Trophoblast cell (in vitro differentiated cells and primary cell): Measurements from ENCODE around the gene CDC37L1.

Experiments
- DNase-seq, 2 donors: peaks; one replicate each; pipeline ENCODE4 v3.0.0-alpha.2; 2016
- H2AFZ ChIP-seq: 2 replicates; pipeline ENCODE4 v1.6.1; 2013; ENCODE audit warnings: low read length, moderate library complexity, mild to moderate bottlenecking; ENCODE audit not compliant: insufficient read depth, poor library complexity
- H2AK5ac ChIP-seq: 2 replicates; pipeline ENCODE4 v1.6.1; 2013; ENCODE audit warnings: mild to moderate bottlenecking, low read length
- H2BK120ac ChIP-seq: 2 replicates; pipeline ENCODE4 v1.6.1; 2013; ENCODE audit warnings: low read length, mild to moderate bottlenecking, moderate library complexity; ENCODE audit not compliant: insufficient read depth, poor library complexity
- H2BK12ac ChIP-seq: 2 replicates; pipeline ENCODE4 v1.6.1; 2013; ENCODE audit warnings: mild to moderate bottlenecking, low read length, moderate library complexity
- H2BK5ac ChIP-seq: 2 replicates; pipeline ENCODE4 v1.6.1; 2013; ENCODE audit warnings: low read length, low read depth, moderate library complexity, mild to moderate bottlenecking; ENCODE audit not compliant: poor library complexity
- H3K14ac ChIP-seq: 2 replicates; pipeline ENCODE4 v1.6.1; 2013; ENCODE audit warnings: mild to moderate bottlenecking, low read length
- H3K18ac ChIP-seq: 2 replicates; pipeline ENCODE4 v1.6.1; 2013; ENCODE audit warnings: mild to moderate bottlenecking, low read length
- H3K23ac ChIP-seq: 2 replicates; pipeline ENCODE4 v1.6.1; 2013; ENCODE audit warnings: low read length
- H3K27ac ChIP-seq: 2 replicates; pipeline ENCODE4 v1.5.1; 2013; ENCODE audit warnings: low read depth, mild to moderate bottlenecking, inconsistent platforms, low read length, moderate library complexity
- H3K27me3 ChIP-seq: 2 replicates; pipeline ENCODE4 v1.6.1; 2013; ENCODE audit warnings: inconsistent platforms, mild to moderate bottlenecking, low read length, moderate library complexity; ENCODE audit not compliant: insufficient read depth
- H3K36me3 ChIP-seq, 2 experiments: 1 replicate in 1 of 2; 2 replicates in 1 of 2; pipeline ENCODE4 v1.6.1; 2013; ENCODE audit warnings: low read length in 2 of 2, mild to moderate bottlenecking in 2 of 2, moderate library complexity in 1 of 2; ENCODE audit not compliant: insufficient read depth in 2 of 2, control insufficient read depth in 1 of 2
- H3K4ac ChIP-seq: 2 replicates; pipeline ENCODE4 v1.6.1; 2013; ENCODE audit warnings: low read depth, mild to moderate bottlenecking, low read length, moderate library complexity
- H3K4me1 ChIP-seq, 2 experiments: 1 replicate in 1 of 2; 2 replicates in 1 of 2; pipeline ENCODE4 v1.6.1; 2013; ENCODE audit warnings: low read length in 2 of 2, mild to moderate bottlenecking in 2 of 2, moderate library complexity in 1 of 2; ENCODE audit not compliant: insufficient read depth in 2 of 2, control insufficient read depth in 1 of 2
- H3K4me2 ChIP-seq: 2 replicates; pipeline ENCODE4 v1.6.1; 2013; ENCODE audit warnings: inconsistent platforms, mild to moderate bottlenecking, low read length, moderate library complexity
- H3K4me3 ChIP-seq: 2 replicates; pipeline ENCODE4 v1.5.1; 2013; ENCODE audit warnings: mild to moderate bottlenecking, low read depth, low read length, inconsistent platforms
- H3K79me1 ChIP-seq: one replicate; pipeline ENCODE4 v1.6.1; 2013; ENCODE audit warnings: low read length
- H3K79me2 ChIP-seq: 2 replicates; pipeline ENCODE4 v1.6.1; 2013; ENCODE audit warnings: low read length, mild to moderate bottlenecking; ENCODE audit not compliant: control insufficient read depth, insufficient read depth, poor library complexity
- H3K9ac ChIP-seq: 2 replicates; pipeline ENCODE4 v1.6.1; 2013; ENCODE audit warnings: mild to moderate bottlenecking, low read length
- H3K9me3 ChIP-seq: 2 replicates; pipeline ENCODE4 v1.6.1; 2013; ENCODE audit warnings: low read depth, mild to moderate bottlenecking, control low read depth, inconsistent platforms, low read length; ENCODE audit not compliant: insufficient read depth
- H4K12ac ChIP-seq: 2 replicates; pipeline ENCODE4 v1.6.1; 2013; ENCODE audit warnings: low read depth, mild to moderate bottlenecking, low read length, moderate library complexity
- H4K8ac ChIP-seq: 2 replicates; pipeline ENCODE4 v1.6.1; 2013; ENCODE audit warnings: low read depth, mild to moderate bottlenecking, low read length, moderate library complexity
- H4K91ac ChIP-seq: one replicate; pipeline ENCODE4 v1.6.1; 2013; ENCODE audit warnings: low read depth, mild to moderate bottlenecking, low read length, moderate library complexity
- WGBS: extraction: QIAGEN DNeasy Blood & Tissue Kit; methylation state at CpG from one replicate; pipeline ENCODE4 v1.1.7; 2013; ENCODE audit warnings: missing lambda C conversion rate; ENCODE audit not compliant: insufficient read length, insufficient coverage; ENCODE audit errors: extremely low coverage; 5-methylcytosine and 5-hydroxymethylcytosine counted together

Gene CDC37L1

GRCh38 chr9:4700932-4701331, 21.6 kb downstream of the CDC37L1 start:
- Histone ChIP-seq H3K4me3 (no peak overlapping the region), H3K4ac (no peak overlapping the region), H4K8ac (no peak overlapping the region), H4K91ac (no peak overlapping the region), H2BK5ac (no peak overlapping the region), H3K9ac (no peak overlapping the region), H2BK120ac (no peak overlapping the region), H3K27me3 (no peaks in the 10 kb centered on the region), H2AK5ac (no peak overlapping the region), H3K4me1 (no peaks in the 10 kb centered on the region), H3K27ac (no peak overlapping the region), H3K14ac (no peak overlapping the region), H3K4me2 (no peak overlapping the region), H3K18ac (no peak overlapping the region), H2AFZ (no peak overlapping the region), H3K79me1 (no peaks in the 10 kb centered on the region), H3K79me2 (no peaks in the 10 kb centered on the region), H2BK12ac (no peak overlapping the region), H3K9me3 (no peaks in the 10 kb centered on the region), H3K23ac (no peak overlapping the region), H4K12ac (no peak overlapping the region), H3K36me3 (peaks cover 0 to 4% of the 10 kb centered on the region in 2 experiments)
- no CpG with 5 or more reads among the region's 2 CpGs for WGBS
- no peak for DNase-seq

- no peaks in the 10 kb centered on the region for H3K4me1 ChIP-seq
- no peak overlapping the region for H3K9ac ChIP-seq
- H2AK5ac ChIP-seq = no peak overlapping the region
- no peak overlapping the region for H2BK12ac ChIP-seq
- no peak overlapping the region for H4K8ac ChIP-seq
- no peak overlapping the region for H4K91ac ChIP-seq
- no peaks in the 10 kb centered on the region for H3K9me3 ChIP-seq
- no peak overlapping the region for H3K27ac ChIP-seq
- H2BK120ac ChIP-seq = no peak overlapping the region
- no CpG with 5 or more reads among the region's 1 CpG for WGBS
- no peak overlapping the region for H3K4me2 ChIP-seq
- no peak overlapping the region for H3K18ac ChIP-seq
- H3K79me1 ChIP-seq = no peaks in the 10 kb centered on the region
- H3K14ac ChIP-seq = no peak overlapping the region
- no peak overlapping the region for H3K23ac ChIP-seq
- H4K12ac ChIP-seq = no peak overlapping the region
- H3K36me3 ChIP-seq = peaks cover 0 to 4% of the 10 kb centered on the region in 2 experiments
- no peak overlapping the region for H3K4ac ChIP-seq
- no peak overlapping the region for H3K4me3 ChIP-seq
- H2AFZ ChIP-seq = no peak overlapping the region
- no peaks in the 10 kb centered on the region for H3K79me2 ChIP-seq
- DNase-seq = no peak
- H3K27me3 ChIP-seq = no peaks in the 10 kb centered on the region
- H2BK5ac ChIP-seq = no peak overlapping the region
Observed at GRCh38 chr9:4701526-4701925, 22.2 kb downstream of the CDC37L1 start.

DNA sequence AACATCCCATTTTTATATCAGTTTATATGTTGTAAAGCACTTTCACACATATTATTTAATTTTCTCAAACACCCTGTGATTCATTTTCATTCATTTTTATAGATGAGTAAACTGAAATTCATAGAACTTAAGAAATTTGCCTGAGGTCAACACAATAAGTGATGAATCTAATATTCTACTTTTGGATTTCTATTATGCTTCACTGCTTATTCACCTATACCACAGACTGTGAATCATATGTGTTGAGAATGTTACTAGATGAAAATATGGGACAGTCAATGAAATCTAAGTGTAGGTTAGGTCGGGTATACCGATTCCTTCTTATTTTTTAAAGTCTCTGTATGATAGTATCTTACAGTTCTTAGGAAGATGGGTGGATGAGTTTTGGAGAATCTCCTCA, 24.8 kb downstream of the CDC37L1 start:
- Histone ChIP-seq H2BK120ac (no peak overlapping the region), H4K8ac (no peak overlapping the region), H3K27me3 (no peaks in the 10 kb centered on the region), H3K23ac (no peak overlapping the region), H3K36me3 (peaks cover 5 to 6% of the 10 kb centered on the region in 2 experiments), H3K4me2 (no peak overlapping the region), H4K91ac (no peak overlapping the region), H2AFZ (no peak overlapping the region), H3K14ac (no peak overlapping the region), H2BK5ac (no peak overlapping the region), H2BK12ac (no peak overlapping the region), H4K12ac (no peak overlapping the region), H3K79me1 (no peaks in the 10 kb centered on the region), H3K18ac (no peak overlapping the region), H3K9me3 (no peaks in the 10 kb centered on the region), H3K4ac (no peak overlapping the region), H3K79me2 (no peaks in the 10 kb centered on the region), H2AK5ac (no peak overlapping the region), H3K9ac (no peak overlapping the region), H3K4me1 (no peaks in the 10 kb centered on the region), H3K27ac (no peak overlapping the region), H3K4me3 (no peak overlapping the region)
- no CpG with 5 or more reads among the region's 2 CpGs for WGBS
- DNase-seq = no peak

GRCh38 chr9:4706021-4706420, 26.7 kb downstream of the CDC37L1 start:
- Histone ChIP-seq H3K9me3 (no peaks in the 10 kb centered on the region), H3K4ac (no peak overlapping the region), H2BK5ac (no peak overlapping the region), H3K27me3 (no peaks in the 10 kb centered on the region), H2BK120ac (no peak overlapping the region), H3K14ac (no peak overlapping the region), H3K79me2 (no peaks in the 10 kb centered on the region), H2BK12ac (no peak overlapping the region), H3K4me2 (no peak overlapping the region), H4K8ac (no peak overlapping the region), H4K12ac (no peak overlapping the region), H3K36me3 (peaks cover 5 to 8% of the 10 kb centered on the region in 2 experiments), H3K27ac (no peak overlapping the region), H3K23ac (no peak overlapping the region), H3K79me1 (no peaks in the 10 kb centered on the region), H3K9ac (no peak overlapping the region), H2AK5ac (no peak overlapping the region), H3K4me1 (no peaks in the 10 kb centered on the region), H3K18ac (no peak overlapping the region), H3K4me3 (no peak overlapping the region), H4K91ac (no peak overlapping the region), H2AFZ (no peak overlapping the region)
- WGBS = 100% methylated on average over 1 of the region's 2 CpGs
- DNase-seq = no peak
